HuH-7 (cell line): ENCODE data around the gene TRPM1.

Experiments
- DNase-seq: peaks from one replicate; pipeline ENCODE4 v3.0.0; 2011; ENCODE audit warnings: low spot score

TRPM1 gene

DNA sequence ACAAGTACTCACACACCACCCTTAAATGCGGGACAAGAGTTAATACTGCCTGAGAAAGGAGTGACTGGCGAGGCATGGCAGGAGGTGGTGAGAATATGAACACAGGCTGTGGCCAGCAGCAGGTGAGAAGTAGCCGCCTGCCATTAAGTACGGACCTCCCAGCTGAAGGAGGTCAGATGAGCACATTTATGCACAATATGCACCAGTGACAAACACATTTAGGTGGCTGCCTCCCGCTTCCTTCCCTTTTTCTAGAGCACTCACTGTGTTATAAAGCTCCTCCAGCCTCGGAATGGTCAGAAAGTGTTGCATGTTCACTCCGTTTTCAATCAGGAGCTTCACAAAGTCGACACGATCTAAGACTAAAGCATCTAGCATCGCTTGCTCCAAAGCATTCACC lies 52.4 kb downstream of the TRPM1 start:
- no peak for DNase-seq

DNA sequence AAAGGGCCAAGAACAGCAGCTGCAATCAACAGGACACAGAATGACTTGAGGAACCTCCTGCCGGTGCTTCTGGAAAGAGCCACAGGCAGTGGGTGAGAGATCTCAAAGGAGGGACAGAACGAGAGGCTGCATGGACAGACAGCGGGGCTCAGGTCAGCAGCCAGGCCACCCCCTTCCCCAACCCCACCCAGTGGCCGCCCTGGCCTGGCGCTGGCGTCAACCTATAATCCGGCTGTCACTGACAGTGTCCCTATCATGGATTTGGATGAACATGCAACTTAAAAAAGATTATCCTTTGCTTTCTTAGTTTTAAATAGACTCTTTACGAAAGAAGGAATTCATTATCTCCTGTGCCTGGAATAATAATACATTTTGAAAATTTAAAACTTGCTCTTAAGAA lies 54.1 kb downstream of the TRPM1 start:
- DNase-seq = no peak

GRCh38 chr15:31046759-31047359 lies 54.7 kb downstream of the TRPM1 start:
- no peak for DNase-seq

DNA sequence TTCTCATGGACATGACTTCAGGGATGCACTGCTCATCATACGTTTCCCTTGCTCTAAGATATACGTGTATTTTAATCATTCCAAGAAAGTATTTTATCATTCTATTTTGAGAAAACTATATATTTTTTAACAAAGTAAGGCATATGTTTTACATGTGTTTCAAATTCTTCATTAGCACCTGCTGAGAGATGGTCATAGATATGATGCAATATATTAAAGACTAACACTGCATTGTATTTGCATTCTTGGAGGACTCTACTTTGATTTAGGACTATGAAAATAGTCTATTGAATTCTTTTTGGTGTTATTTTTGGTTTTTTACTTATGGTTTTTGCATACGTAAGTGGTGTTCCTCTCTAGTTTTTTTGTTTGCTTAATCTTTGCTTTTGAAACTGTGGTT lies 55.9 kb downstream of the TRPM1 start:
- DNase-seq = no peak

- no peak for DNase-seq
Measured at GRCh38 chr15:31042751-31043150, 58.8 kb downstream of the TRPM1 start.

DNA sequence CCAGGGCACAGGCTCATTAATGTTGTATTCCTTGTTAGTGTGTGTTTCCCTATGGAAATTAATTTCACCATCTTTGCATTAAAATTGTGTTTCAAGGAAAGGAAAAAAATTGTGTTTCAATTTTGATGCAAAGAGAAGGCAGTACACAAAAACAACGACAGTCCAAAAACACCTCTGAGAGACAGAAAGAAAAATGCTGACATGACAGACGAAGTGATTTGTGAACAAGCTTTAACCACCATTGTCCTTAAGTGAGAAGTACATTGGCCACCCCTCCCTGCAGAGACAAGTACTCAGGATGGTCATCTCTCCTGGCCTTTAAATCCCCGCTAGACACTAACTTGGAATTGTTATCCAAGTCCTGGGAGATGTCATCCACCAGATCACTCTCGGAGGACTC lies 59.9 kb downstream of the TRPM1 start:
- DNase-seq = no peak

- DNase-seq = no peak
Measured at GRCh38 chr15:31040611-31041010, 60.9 kb downstream of the TRPM1 start.

DNA sequence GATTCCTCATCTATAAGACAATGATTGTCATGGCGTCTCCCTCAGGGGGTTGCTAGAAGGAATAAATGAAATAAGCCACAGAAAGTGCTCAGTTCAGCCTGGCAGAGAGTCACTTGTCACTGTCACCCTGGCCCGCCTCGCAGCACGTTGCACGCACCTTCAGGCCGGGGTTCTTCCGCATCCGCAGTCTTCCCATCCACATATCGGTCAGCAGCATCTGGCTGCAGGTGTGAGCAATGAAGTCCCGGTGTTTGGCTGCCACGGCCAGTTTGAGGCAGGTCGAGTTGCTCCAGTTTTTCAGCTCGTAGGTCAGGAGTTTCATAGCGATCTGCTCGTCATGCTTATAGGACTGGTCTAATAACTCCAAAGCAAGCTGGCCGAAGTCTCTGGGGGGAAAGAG lies 61.6 kb downstream of the TRPM1 start:
- DNase-seq = no peak

DNA sequence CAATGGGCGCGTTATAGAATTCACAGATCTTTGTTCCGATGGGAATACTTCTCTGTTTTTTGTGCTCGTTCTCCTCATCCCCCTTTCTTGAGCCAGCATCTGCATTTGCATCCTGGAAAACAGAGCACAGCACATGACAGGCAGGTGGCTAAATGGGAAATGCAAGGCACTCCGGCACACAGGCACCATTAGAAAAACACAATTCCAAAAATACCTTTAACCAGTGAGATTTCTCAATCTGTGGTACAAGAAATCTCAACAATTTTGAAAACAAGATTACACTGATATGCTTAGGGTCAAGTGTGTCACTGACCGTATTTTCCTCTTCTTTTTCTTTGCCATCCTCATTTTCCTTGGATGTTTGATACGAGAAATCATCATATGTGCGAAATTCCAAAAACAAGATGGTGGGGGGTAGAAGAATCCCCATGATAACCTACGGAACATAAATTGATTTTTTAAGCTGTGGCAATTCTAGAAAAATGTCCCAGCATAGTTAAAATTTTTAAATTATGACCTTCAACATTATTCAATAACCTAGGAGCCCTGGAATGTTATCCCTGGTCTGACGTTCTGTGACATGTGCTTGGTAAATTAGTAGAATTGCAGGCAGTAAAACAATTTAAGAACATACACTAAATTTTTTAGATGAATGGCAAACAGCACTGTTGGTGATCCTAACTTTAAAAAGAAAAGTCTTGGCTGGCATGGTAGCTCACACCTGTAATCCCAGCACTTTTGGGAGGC lies 63.6 kb downstream of the TRPM1 start:
- no peak for DNase-seq

DNA sequence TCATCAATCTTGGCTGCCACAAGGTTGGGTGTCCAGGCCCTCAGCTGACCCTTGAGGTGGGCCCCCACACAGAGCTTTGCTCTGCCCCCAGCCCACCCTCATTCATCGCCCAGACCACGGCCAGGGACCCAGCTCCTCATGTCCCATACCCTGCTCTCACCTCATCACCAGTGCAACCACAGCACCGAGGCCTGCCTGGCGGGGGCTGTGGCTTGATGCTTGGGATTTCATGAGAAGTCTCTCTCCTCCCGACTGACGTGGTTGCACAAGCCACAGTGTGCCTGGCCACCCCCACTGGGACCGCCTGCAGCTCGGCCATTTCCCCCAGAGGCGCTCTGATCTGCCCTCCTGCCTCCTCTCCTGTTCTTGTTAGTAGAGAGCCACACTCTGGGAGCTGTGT lies 64.7 kb downstream of the TRPM1 start:
- no peak for DNase-seq

DNA sequence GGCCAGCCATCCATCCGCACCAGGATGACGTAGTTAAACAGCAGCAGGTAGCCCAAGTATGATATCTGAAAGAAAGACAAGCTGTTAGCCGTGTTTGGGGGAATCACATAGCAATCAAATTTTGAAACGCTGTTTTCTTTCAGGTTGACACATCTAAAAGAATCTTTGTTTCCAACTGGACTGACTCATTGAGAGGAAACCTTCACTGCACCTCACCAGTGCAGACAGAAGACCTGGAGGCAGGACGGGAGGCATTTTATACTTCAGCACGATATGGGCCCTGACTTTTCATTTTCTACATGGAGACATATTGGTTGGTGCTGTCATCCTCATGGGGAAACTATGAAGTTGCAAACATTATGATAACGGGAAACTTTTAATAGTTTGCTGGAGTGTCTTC lies 65.9 kb downstream of the TRPM1 start:
- no peak for DNase-seq

GRCh38 chr15:31034152-31034551 lies 67.4 kb downstream of the TRPM1 start:
- no peak for DNase-seq

DNA sequence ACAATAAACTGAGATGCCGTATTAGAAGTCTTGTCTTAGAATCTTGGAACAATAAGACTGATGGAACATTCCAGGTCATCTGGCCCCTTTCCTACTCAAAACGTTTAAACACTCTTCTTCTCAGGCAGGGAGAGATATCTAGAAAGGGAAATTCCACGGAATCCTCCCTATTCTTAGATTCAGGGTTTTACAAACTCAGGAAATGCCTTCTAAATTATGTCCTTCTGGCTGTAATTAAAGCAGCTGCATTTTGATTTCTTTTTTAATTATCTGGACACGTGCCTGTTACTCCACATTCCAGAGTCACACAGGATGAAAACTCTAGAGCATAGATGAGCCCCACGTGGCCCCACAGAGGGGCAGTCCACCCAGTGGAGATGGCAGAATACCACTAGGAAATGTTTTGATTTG lies 68.6 kb downstream of the TRPM1 start:
- DNase-seq = no peak

DNA sequence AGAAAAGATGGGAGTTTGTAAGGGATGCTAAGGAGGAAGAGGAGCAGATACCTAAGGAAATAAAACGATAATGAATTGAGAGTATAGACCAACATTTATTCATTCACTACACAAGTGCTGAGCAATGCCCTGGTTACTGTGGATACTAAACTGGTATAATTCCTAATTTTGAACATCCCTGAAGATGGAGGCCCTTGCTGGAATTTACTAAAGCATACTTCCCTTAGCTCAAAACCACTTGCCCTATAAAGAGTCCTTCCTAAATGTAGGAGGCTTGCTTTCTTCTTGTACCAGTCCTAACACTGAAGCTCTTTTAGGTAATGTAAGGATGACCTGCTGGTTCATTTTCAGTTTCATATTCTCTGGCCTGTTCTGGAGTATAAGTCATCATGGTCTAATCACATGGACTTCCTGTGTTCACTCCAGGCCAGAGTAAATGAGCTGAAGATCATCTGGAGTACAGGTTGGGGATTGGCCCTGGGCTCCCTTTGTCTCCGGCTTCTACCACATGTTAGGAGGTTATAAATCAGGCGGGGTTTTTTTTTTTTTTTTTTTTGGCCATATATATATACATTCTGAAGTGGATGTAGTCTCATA lies 70.0 kb downstream of the TRPM1 start:
- no peak for DNase-seq

- DNase-seq = no peak
Measured at GRCh38 chr15:31027910-31028578, 73.5 kb downstream of the TRPM1 start.

- DNase-seq = no peak
Measured at GRCh38 chr15:31025996-31026395, 75.5 kb downstream of the TRPM1 start.

GRCh38 chr15:31024979-31025378 lies 76.5 kb downstream of the TRPM1 start:
- peak; percentile 36 for DNase-seq

DNA sequence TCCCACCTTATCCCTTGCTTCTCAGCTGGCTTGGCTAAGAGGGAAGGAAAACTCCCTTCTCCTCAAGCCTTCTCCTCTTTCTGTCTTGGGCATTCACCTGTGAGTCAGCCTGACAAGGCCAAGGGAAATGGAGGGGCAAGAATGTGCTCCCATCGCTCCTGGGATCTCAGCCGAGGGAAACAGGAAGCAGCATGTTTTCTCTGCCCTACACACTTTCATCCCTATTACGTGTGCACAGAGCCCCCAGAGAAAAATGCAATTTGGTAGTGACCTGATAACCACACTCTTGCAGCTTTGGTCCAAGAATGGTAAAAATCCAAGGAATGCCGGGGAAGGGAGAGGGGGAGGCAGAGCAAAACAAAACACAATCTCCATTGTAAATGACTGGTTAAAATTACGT lies 77.2 kb downstream of the TRPM1 start:
- no peak for DNase-seq

DNA sequence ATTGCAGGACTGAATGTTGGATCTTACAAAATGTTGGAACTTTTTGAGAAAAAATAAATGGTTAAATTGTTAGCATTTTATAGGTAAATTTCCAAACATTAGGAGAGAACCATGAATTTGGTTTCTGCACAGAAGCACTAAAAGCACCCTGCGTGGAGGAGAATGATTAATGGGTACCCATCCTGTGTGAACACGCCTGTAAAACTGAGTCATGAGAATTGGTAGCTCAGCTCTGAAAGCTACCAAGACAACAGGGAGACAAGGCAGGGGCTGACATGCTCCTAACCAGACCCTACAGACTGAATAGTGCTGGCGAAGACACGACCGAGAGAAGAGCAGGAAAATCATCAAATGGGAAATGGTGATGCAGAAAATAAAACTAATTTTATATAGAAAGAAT lies 77.7 kb downstream of the TRPM1 start:
- no peak for DNase-seq

- no peak for DNase-seq
Measured at GRCh38 chr15:31021067-31021665, 80.4 kb downstream of the TRPM1 start.

DNA sequence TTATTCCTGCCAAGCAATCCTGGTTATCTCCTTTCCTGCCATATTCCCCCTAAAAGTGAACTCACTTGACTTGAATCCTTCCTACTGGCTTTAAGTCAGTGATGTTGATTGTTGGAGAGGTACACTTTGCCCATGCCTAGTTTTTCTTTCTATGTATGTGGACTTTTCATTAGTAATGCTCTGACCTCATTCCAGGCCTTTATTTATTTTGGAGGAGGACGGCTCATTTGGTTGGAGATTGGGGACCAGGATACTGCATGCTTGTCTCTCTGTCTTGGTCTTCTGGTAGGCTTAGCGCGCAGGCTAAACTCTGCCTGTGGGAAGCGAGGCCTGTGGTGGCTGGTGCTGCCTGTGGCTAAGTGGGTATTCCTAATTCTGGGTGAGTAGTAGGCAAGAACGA lies 81.0 kb downstream of the TRPM1 start:
- DNase-seq = no peak

GRCh38 chr15:31019986-31020385 lies 81.5 kb downstream of the TRPM1 start:
- DNase-seq = no peak

DNA sequence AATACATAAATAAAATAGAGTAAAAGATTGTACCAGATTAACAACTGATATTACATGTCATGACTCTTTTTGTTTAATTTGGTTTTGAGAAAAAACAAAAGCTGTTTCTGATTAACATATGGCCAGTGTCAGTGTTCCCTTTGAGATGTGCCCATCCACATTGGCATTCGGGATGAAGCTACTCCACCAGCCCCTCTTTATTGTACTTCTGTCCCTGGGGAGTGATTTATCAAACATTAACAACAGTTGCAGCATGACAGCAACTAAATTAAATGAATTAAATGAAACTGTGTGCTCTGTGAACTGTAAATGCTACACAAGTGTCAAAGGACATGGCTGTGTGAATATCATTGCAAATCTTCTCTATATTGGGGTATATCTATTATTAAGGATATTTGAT lies 84.2 kb downstream of the TRPM1 start:
- DNase-seq = no peak
